Measurements from ENCODE around the gene PARD6G. TPM values are rescaled to one million over a fixed set of nuclear protein-coding genes. Genes with fewer than 3 reads are reported as not detected.

The PARD6G gene
- polyA plus RNA-seq, 1 of the 3 experiments (the other 2 are of a cell fraction), result 4.3 TPM

GRCh38 chr18:80182855-80183254 is 64.5 kb downstream of the PARD6G start:
- Histone ChIP-seq H3K9me2 (no peaks in the 10 kb centered on the region), H3K9ac (no peak overlapping the region), H3K4me3 (ENCODE audit: low read depth in 2 of 2, low read length in 1 of 2) (no peak overlapping the region), H3K9me3 (no peaks in the 10 kb centered on the region), H3F3A (replicated peaks; ENCODE audit: insufficient read depth) (no peaks in the 10 kb centered on the region), H3K79me2 (ENCODE audit: insufficient read depth) (no peaks in the 10 kb centered on the region), H3K27me3 (ENCODE audit: insufficient read depth) (no peaks in the 10 kb centered on the region), H3K4me2 (no peak overlapping the region), H3K36me3 (replicated peaks in 1 of 2; ENCODE audit: control insufficient read depth in 1 of 2, insufficient read depth in 2 of 2, low read length in 1 of 2) (no peaks in the 10 kb centered on the region), H3K27ac (ENCODE audit: low read depth in 2 of 2, low read length in 1 of 2) (no peak overlapping the region), H3K4me1 (ENCODE audit: control insufficient read depth in 1 of 2, insufficient read depth in 2 of 2, low read depth in 1 of 2, low read length in 1 of 2) (no peaks in the 10 kb centered on the region; a peak in 1 of 4 replicates), H2AFZ (ENCODE audit: low read depth) (no peak overlapping the region), H4K20me1 (ENCODE audit: insufficient read depth) (no peaks in the 10 kb centered on the region)
- ChIA-PET POLR2A (no interaction called here), CTCF (interaction anchor here (1.2 to 2.4 kb wide), 4 partner anchors 8 to 74 kb away, joined by 3 to 13 read pairs (median 4); no protein-coding TSS in a partner anchor)
- 81% methylated on average over 9 of the region's 9 CpGs for WGBS (ENCODE audit: low lambda C conversion rate)
- no peak for TF ChIP-seq TEAD4 (IDR thresholded peaks at IDR 0.05; ENCODE audit: borderline replicate concordance, insufficient read depth)
- TF ChIP-seq RAD21 (IDR thresholded peaks at IDR 0.05; ENCODE audit: low read length), result no peak
- TF ChIP-seq GABPA (IDR thresholded peaks at IDR 0.05; ENCODE audit: low read depth), result no peak
- DNase-seq, result no peak

- POLR2A ChIA-PET, result no interaction called here
- TF ChIP-seq SIN3A (IDR thresholded peaks at IDR 0.05; ENCODE audit: borderline replicate concordance, low read depth, low read length) (no peak), MEF2A (IDR thresholded peaks at IDR 0.05; ENCODE audit: borderline replicate concordance, low read depth) (no peak), GABPA (IDR thresholded peaks at IDR 0.05; ENCODE audit: low read depth) (no peak)
- Histone ChIP-seq H3K4me2 (no peak overlapping the region), H3F3A (replicated peaks; ENCODE audit: insufficient read depth) (no peaks in the 10 kb centered on the region), H3K9me3 (no peaks in the 10 kb centered on the region), H3K4me3 (ENCODE audit: low read depth in 2 of 2, low read length in 1 of 2) (no peak overlapping the region), H3K9me2 (no peaks in the 10 kb centered on the region), H3K9ac (no peak overlapping the region), H3K27me3 (ENCODE audit: insufficient read depth) (no peaks in the 10 kb centered on the region), H2AFZ (ENCODE audit: low read depth) (no peak overlapping the region), H3K4me1 (ENCODE audit: control insufficient read depth in 1 of 2, insufficient read depth in 2 of 2, low read depth in 1 of 2, low read length in 1 of 2) (no peaks in the 10 kb centered on the region; a peak in 1 of 4 replicates), H3K36me3 (replicated peaks in 1 of 2; ENCODE audit: control insufficient read depth in 1 of 2, insufficient read depth in 2 of 2, low read length in 1 of 2) (no peaks in the 10 kb centered on the region), H3K27ac (ENCODE audit: low read depth in 2 of 2, low read length in 1 of 2) (no peak overlapping the region), H4K20me1 (ENCODE audit: insufficient read depth) (no peaks in the 10 kb centered on the region), H3K79me2 (ENCODE audit: insufficient read depth) (no peaks in the 10 kb centered on the region)
- no peak for DNase-seq
- 80% methylated on average over 9 of the region's 12 CpGs for WGBS (ENCODE audit: low lambda C conversion rate)
- CTCF ChIA-PET, result interaction anchor here (0.9 to 2.4 kb wide), 7 partner anchors 9 to 75 kb away, joined by 3 to 13 read pairs (median 4); no protein-coding TSS in a partner anchor
These were observed 65.5 kb downstream of the PARD6G start for GRCh38 chr18:80181642-80182461.

GRCh38 chr18:80180778-80181564 is 66.3 kb downstream of the PARD6G start:
- no peak overlapping the region for H3K27ac ChIP-seq (ENCODE audit: low read depth in 2 of 2, low read length in 1 of 2)
- WGBS (ENCODE audit: low lambda C conversion rate), result 86% methylated on average over 18 of the region's 33 CpGs
- no peak for DNase-seq
- H3K36me3 ChIP-seq (replicated peaks in 1 of 2; ENCODE audit: control insufficient read depth in 1 of 2, insufficient read depth in 2 of 2, low read length in 1 of 2), result no peaks in the 10 kb centered on the region
- no peak overlapping the region for H3K9ac ChIP-seq
- no peak overlapping the region for H2AFZ ChIP-seq (ENCODE audit: low read depth)
- ChIA-PET CTCF (interaction anchor here (1.5 to 2.4 kb wide), 4 partner anchors 10 to 23 kb away, joined by 5 to 13 read pairs (median 6); no protein-coding TSS in a partner anchor), POLR2A (no interaction called here)
- H4K20me1 ChIP-seq (ENCODE audit: insufficient read depth), result no peaks in the 10 kb centered on the region
- H3K79me2 ChIP-seq (ENCODE audit: insufficient read depth), result no peaks in the 10 kb centered on the region
- H3K4me2 ChIP-seq, result no peak overlapping the region
- no peaks in the 10 kb centered on the region for H3K9me2 ChIP-seq
- no peaks in the 10 kb centered on the region; a peak in 1 of 4 replicates for H3K4me1 ChIP-seq (ENCODE audit: control insufficient read depth in 1 of 2, insufficient read depth in 2 of 2, low read depth in 1 of 2, low read length in 1 of 2)
- no peaks in the 10 kb centered on the region for H3F3A ChIP-seq (replicated peaks; ENCODE audit: insufficient read depth)
- H3K9me3 ChIP-seq, result no peaks in the 10 kb centered on the region
- no peaks in the 10 kb centered on the region for H3K27me3 ChIP-seq (ENCODE audit: insufficient read depth)
- H3K4me3 ChIP-seq (ENCODE audit: low read depth in 2 of 2, low read length in 1 of 2), result no peak overlapping the region
- TF ChIP-seq JUND (IDR thresholded peaks at IDR 0.05), result no peak
- TF ChIP-seq SIN3A (IDR thresholded peaks at IDR 0.05; ENCODE audit: borderline replicate concordance, low read depth, low read length), result no peak
- TF ChIP-seq PBX3 (IDR thresholded peaks at IDR 0.05), result no peak
- no peak for TF ChIP-seq TEAD4 (IDR thresholded peaks at IDR 0.05; ENCODE audit: borderline replicate concordance, insufficient read depth)
- no peak for TF ChIP-seq NFIC (IDR thresholded peaks at IDR 0.05; ENCODE audit: borderline replicate concordance)
- no peak for TF ChIP-seq IRF3 (IDR thresholded peaks at IDR 0.05; ENCODE audit: low read depth, low read length)
- TF ChIP-seq TAF1 (IDR thresholded peaks at IDR 0.05; ENCODE audit: borderline replicate concordance, low read depth, low read length), result no peak
- TF ChIP-seq FOSL2 (IDR thresholded peaks at IDR 0.05; ENCODE audit: borderline replicate concordance, low read depth), result no peak
- TF ChIP-seq ELF1 (IDR thresholded peaks at IDR 0.05), result no peak
- no peak for TF ChIP-seq TCF12 (IDR thresholded peaks at IDR 0.05)
- no peak for TF ChIP-seq MEF2A (IDR thresholded peaks at IDR 0.05; ENCODE audit: borderline replicate concordance, low read depth)
- no peak for TF ChIP-seq RCOR1 (IDR thresholded peaks at IDR 0.05; ENCODE audit: low read length)
- no peak for TF ChIP-seq EZH2phosphoT487 (IDR thresholded peaks at IDR 0.05; ENCODE audit: borderline replicate concordance, low read depth)
- TF ChIP-seq FOXJ3 (CRISPR knock-in tag; IDR thresholded peaks at IDR 0.05), result no peak

All from SK-N-SH (cell line).